Measurements from ENCODE around the gene KCNJ6. TPM values are rescaled to one million over a fixed set of nuclear protein-coding genes. Genes with fewer than 3 reads are reported as not detected.

Gene KCNJ6
- total and polyA plus RNA-seq, 2 of the 8 experiments (the other 6 are each of a cell fraction or from before 2014, with no cell fraction given): 0.51 to 1.2 TPM

GRCh38 chr21:37877171-37877570 lies 39.1 kb downstream of the KCNJ6 start:
- no peak overlapping the region for H3K4ac ChIP-seq (replicated peaks; ENCODE audit: insufficient read length, low read depth, low read length)
- peaks cover 0 to 2% (median 0%) of the 10 kb centered on the region in 4 experiments; a peak in 1 of 7 replicates for H3K27me3 ChIP-seq (replicated peaks in 1 of 4; ENCODE audit: control insufficient read depth in 3 of 4, extremely low read depth in 1 of 4, insufficient read depth in 3 of 4, low read length in 3 of 4)
- H3K14ac ChIP-seq (ENCODE audit: insufficient read length): no peak overlapping the region
- WGBS, 2 experiments (ENCODE audit: extremely low coverage in 1 of 2, insufficient coverage in 1 of 2, insufficient read length in 1 of 2, insufficient replicate concordance in 2 of 2, low coverage in 1 of 2, low lambda C conversion rate in 2 of 2, missing lambda C conversion rate in 1 of 2): 93% methylated on average over 1 of the region's 1 CpG; no CpG with 5 or more reads in 1 of the 2 experiments
- no peak overlapping the region for H3K56ac ChIP-seq (replicated peaks; ENCODE audit: insufficient read length, low read depth, low read length)
- no peak overlapping the region for H2BK120ac ChIP-seq (replicated peaks; ENCODE audit: low read depth, low read length)
- no peak overlapping the region for H2AFZ ChIP-seq (ENCODE audit: low read length)
- peaks cover 0 to 3% (median 0%) of the 10 kb centered on the region in 4 experiments; a peak in 2 of 7 replicates for H3K4me1 ChIP-seq (replicated peaks in 1 of 4; ENCODE audit: control insufficient read depth in 3 of 4, insufficient read depth in 4 of 4, low read length in 3 of 4)
- CTCF ChIA-PET (ENCODE audit: partially characterized antibody): interaction anchor here (1.4 to 1.9 kb wide), 3 partner anchors 8 to 37 kb away, joined by 3 to 6 read pairs (median 4); no protein-coding TSS in a partner anchor
- H4K5ac ChIP-seq (ENCODE audit: insufficient read length, low read depth, low read length): no peak overlapping the region
- POLR2A ChIA-PET (ENCODE audit: partially characterized antibody): no interaction called here
- no peak overlapping the region for H4K8ac ChIP-seq (ENCODE audit: extremely low read depth, insufficient read depth, low read length)
- H2BK12ac ChIP-seq (ENCODE audit: low read depth, low read length): no peak overlapping the region
- no peaks in the 10 kb centered on the region; the same call in 1 of the 2 replicates for H3K23me2 ChIP-seq (ENCODE audit: low read depth, low read length)
- no peak overlapping the region for H2BK5ac ChIP-seq (ENCODE audit: low read depth, low read length)
- no peaks in the 10 kb centered on the region for H3K79me1 ChIP-seq (ENCODE audit: low read depth, low read length)
- H2BK20ac ChIP-seq (ENCODE audit: low read length): no peak overlapping the region
- no peak overlapping the region for H3K4me3 ChIP-seq (ENCODE audit: extremely low read depth in 1 of 4, insufficient read depth in 2 of 4, low read depth in 3 of 4, low read length in 4 of 4)
- H4K20me1 ChIP-seq (replicated peaks in 1 of 2; ENCODE audit: control insufficient read depth in 1 of 2, insufficient read depth in 2 of 2, low read length in 2 of 2): no peaks in the 10 kb centered on the region
- H3K36me3 ChIP-seq (ENCODE audit: control insufficient read depth in 2 of 4, insufficient read depth in 4 of 4, low read length in 3 of 4): no peaks in the 10 kb centered on the region
- H3K9me3 ChIP-seq (ENCODE audit: insufficient read depth in 2 of 2, low read depth in 1 of 2, low read length in 1 of 2): no peaks in the 10 kb centered on the region
- DNase-seq (ENCODE audit: low read depth in 1 of 2, low spot score in 2 of 2) (no peak), FAIRE-seq (no peak)
- H3K9ac ChIP-seq (replicated peaks in 1 of 4; ENCODE audit: extremely low read depth in 1 of 4, low read depth in 3 of 4, low read length in 3 of 4): no peak overlapping the region
- H3K18ac ChIP-seq (ENCODE audit: extremely low read depth, low read length): no peak overlapping the region
- no peak overlapping the region for H2BK15ac ChIP-seq (ENCODE audit: low read length)
- H3K79me2 ChIP-seq (ENCODE audit: control insufficient read depth in 1 of 2, insufficient read depth in 2 of 2, low read length in 2 of 2): no peaks in the 10 kb centered on the region
- no peak overlapping the region for H2AK5ac ChIP-seq (ENCODE audit: low read depth, low read length)
- no peak overlapping the region for H3K27ac ChIP-seq (ENCODE audit: low read depth, low read length)
- no peak overlapping the region for H3K4me2 ChIP-seq (ENCODE audit: insufficient read depth in 1 of 2, low read depth in 2 of 2, low read length in 2 of 2)
- no peak overlapping the region for H4K91ac ChIP-seq (replicated peaks; ENCODE audit: insufficient read length, low read length)
- no peak overlapping the region for H3K23ac ChIP-seq (ENCODE audit: insufficient read length)
- no peak for TF ChIP-seq ASH2L (IDR thresholded peaks at IDR 0.05; ENCODE audit: low read length)
- TF ChIP-seq ATF2 (IDR thresholded peaks at IDR 0.05; ENCODE audit: low read length): no peak
- no peak for TF ChIP-seq HDAC6 (IDR thresholded peaks at IDR 0.05; ENCODE audit: low read depth, low read length)
- TF ChIP-seq EZH2 (IDR thresholded peaks at IDR 0.05; ENCODE audit: low read depth, low read length, severe bottlenecking): no peak
- TF ChIP-seq CTBP2 (IDR thresholded peaks at IDR 0.05; ENCODE audit: borderline replicate concordance, insufficient read depth, insufficient read length, low read length): no peak
- no peak for TF ChIP-seq CREB1 (IDR thresholded peaks at IDR 0.05)
- TF ChIP-seq ATF3 (IDR thresholded peaks at IDR 0.05; ENCODE audit: insufficient read depth, low read depth, low read length): no peak
- no peak for TF ChIP-seq EP300 (IDR thresholded peaks at IDR 0.05; ENCODE audit: borderline replicate concordance in 1 of 2, low read depth in 2 of 2, low read length in 2 of 2)
- TF ChIP-seq GTF2F1 (IDR thresholded peaks at IDR 0.05; ENCODE audit: borderline replicate concordance, low read depth, low read length): no peak
- no peak for TF ChIP-seq TEAD4 (IDR thresholded peaks at IDR 0.05; ENCODE audit: low read depth, low read length)
- TF ChIP-seq CHD1 (IDR thresholded peaks at IDR 0.05; ENCODE audit: low read depth, low read length): no peak
- no peak for TF ChIP-seq MAFK (IDR thresholded peaks at IDR 0.05; ENCODE audit: low read depth, low read length)
